ENCODE data around the gene CSRNP2. TPM values are rescaled to one million over a fixed set of nuclear protein-coding genes. Genes with fewer than 3 reads are reported as not detected.

The CSRNP2 gene
- total and polyA plus RNA-seq, 2 experiments from 2014 or later = 6.9 to 30.9 TPM

DNA sequence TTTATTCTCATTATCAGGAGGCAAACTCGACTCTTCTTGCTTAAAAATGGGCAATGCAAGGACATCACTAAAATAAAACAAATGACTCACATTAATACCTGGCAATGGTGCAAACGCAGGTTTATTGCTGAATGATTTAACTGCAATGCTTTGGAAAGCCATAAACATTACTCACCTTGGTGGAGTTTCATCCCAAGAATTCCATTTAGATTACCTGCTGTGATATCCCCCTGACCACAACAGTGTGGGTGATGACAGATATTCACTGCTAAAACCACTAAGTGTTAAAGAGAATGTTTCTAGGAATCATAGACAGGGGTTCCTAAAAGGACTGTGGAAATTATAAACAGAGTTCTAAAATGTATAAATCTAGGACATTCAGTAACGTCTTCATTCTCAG, 35.3 kb upstream of the CSRNP2 start:
- H3K9me3 Mint-ChIP-seq = no peaks in the 10 kb centered on the region
- H3K36me3 ChIP-seq (ENCODE audit: insufficient read depth) = peaks cover 9% of the 10 kb centered on the region
- 0 out of 2 replicates have a peak, but pooled peaks cover 13% of the 10 kb centered on the region for H3K79me2 ChIP-seq (replicated peaks; ENCODE audit: insufficient read depth)
- no peak overlapping the region for H3K4me3 ChIP-seq
- peaks cover 3% of the 10 kb centered on the region; the same call in 1 of the 2 replicates for H4K20me1 ChIP-seq (replicated peaks; ENCODE audit: insufficient read depth)
- no peaks in the 10 kb centered on the region for H3K4me1 Mint-ChIP-seq
- no peak overlapping the region for H2AFZ ChIP-seq
- H3K27me3 ChIP-seq (ENCODE audit: insufficient read depth) = no peaks in the 10 kb centered on the region
- no peak overlapping the region for H3K4me3 Mint-ChIP-seq
- peaks cover 35% of the 10 kb centered on the region for H3K36me3 Mint-ChIP-seq (ENCODE audit: low read depth)
- H3K4me2 ChIP-seq = no peak overlapping the region
- H3K9me2 ChIP-seq (ENCODE audit: insufficient read depth) = no peaks in the 10 kb centered on the region
- TF ChIP-seq, protein P1, sequence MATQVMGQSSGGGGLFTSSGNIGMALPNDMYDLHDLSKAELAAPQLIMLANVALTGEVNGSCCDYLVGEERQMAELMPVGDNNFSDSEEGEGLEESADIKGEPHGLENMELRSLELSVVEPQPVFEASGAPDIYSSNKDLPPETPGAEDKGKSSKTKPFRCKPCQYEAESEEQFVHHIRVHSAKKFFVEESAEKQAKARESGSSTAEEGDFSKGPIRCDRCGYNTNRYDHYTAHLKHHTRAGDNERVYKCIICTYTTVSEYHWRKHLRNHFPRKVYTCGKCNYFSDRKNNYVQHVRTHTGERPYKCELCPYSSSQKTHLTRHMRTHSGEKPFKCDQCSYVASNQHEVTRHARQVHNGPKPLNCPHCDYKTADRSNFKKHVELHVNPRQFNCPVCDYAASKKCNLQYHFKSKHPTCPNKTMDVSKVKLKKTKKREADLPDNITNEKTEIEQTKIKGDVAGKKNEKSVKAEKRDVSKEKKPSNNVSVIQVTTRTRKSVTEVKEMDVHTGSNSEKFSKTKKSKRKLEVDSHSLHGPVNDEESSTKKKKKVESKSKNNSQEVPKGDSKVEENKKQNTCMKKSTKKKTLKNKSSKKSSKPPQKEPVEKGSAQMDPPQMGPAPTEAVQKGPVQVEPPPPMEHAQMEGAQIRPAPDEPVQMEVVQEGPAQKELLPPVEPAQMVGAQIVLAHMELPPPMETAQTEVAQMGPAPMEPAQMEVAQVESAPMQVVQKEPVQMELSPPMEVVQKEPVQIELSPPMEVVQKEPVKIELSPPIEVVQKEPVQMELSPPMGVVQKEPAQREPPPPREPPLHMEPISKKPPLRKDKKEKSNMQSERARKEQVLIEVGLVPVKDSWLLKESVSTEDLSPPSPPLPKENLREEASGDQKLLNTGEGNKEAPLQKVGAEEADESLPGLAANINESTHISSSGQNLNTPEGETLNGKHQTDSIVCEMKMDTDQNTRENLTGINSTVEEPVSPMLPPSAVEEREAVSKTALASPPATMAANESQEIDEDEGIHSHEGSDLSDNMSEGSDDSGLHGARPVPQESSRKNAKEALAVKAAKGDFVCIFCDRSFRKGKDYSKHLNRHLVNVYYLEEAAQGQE (IDR thresholded peaks at IDR 0.05; ENCODE audit: unreplicated experiment) = no peak
- no peak for TF ChIP-seq CREB1 (CRISPR knock-in tag; IDR thresholded peaks at IDR 0.05; ENCODE audit: low read depth)
- TF ChIP-seq NANOG (IDR thresholded peaks at IDR 0.05; ENCODE audit: borderline replicate concordance) = no peak
- 0 out of 2 replicates have a peak overlapping the region, but pooled peaks have one; percentile 42 for H3K27ac ChIP-seq (ENCODE audit: low read depth)
- H3F3A ChIP-seq (replicated peaks; ENCODE audit: low read depth) = no peaks in the 10 kb centered on the region; the same call in 1 of the 2 replicates
- H3K27ac Mint-ChIP-seq = peak overlapping the region; percentile 31; the same call in 1 of the 2 replicates
- no peak for ATAC-seq
- no peaks in the 10 kb centered on the region for H3K4me1 ChIP-seq (ENCODE audit: insufficient read depth)
- no peak for DNase-seq (ENCODE audit: low spot score)
- H3K27me3 Mint-ChIP-seq (ENCODE audit: insufficient read depth, low read depth, poor library complexity) = no peaks in the 10 kb centered on the region

DNA sequence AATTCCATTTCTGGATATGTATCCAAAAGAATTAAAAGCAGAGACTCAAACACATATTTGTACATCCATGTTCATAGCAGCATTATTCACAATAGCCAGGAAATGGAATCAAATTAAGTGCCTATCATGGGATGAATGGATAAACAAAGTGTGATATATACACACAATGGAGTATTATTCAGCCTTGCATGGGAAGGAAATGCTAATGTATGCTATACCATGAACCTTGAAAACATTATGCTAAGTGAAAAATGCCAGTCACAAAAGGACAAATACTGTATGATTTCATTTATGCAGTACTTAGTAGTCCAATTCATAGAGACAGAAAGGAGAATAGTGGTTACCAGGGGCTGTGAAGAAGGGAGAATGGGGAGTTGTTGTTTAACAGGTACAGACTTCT, 32.1 kb upstream of the CSRNP2 start:
- H2AFZ ChIP-seq = no peak overlapping the region
- H3K9me2 ChIP-seq (ENCODE audit: insufficient read depth) = no peaks in the 10 kb centered on the region
- no peak overlapping the region for H3K27ac Mint-ChIP-seq
- no peaks in the 10 kb centered on the region; the same call in 1 of the 2 replicates for H3F3A ChIP-seq (replicated peaks; ENCODE audit: low read depth)
- peaks cover 53% of the 10 kb centered on the region for H3K36me3 Mint-ChIP-seq (ENCODE audit: low read depth)
- H3K4me1 ChIP-seq (ENCODE audit: insufficient read depth) = no peaks in the 10 kb centered on the region
- no peak for ATAC-seq
- H3K9me3 Mint-ChIP-seq = no peaks in the 10 kb centered on the region
- H3K27ac ChIP-seq (ENCODE audit: low read depth) = no peak overlapping the region
- no peak overlapping the region for H3K4me3 ChIP-seq
- H3K27me3 Mint-ChIP-seq (ENCODE audit: insufficient read depth, low read depth, poor library complexity) = peaks cover 2% of the 10 kb centered on the region
- H3K36me3 ChIP-seq (ENCODE audit: insufficient read depth) = peaks cover 15% of the 10 kb centered on the region
- no peak overlapping the region for H3K4me2 ChIP-seq
- DNase-seq (ENCODE audit: low spot score) = no peak
- peaks cover 4% of the 10 kb centered on the region; the same call in 1 of the 2 replicates for H4K20me1 ChIP-seq (replicated peaks; ENCODE audit: insufficient read depth)
- no peaks in the 10 kb centered on the region for H3K27me3 ChIP-seq (ENCODE audit: insufficient read depth)
- H3K4me3 Mint-ChIP-seq = no peak overlapping the region
- 0 out of 2 replicates have a peak, but pooled peaks cover 12% of the 10 kb centered on the region for H3K79me2 ChIP-seq (replicated peaks; ENCODE audit: insufficient read depth)
- TF ChIP-seq, protein P2, sequence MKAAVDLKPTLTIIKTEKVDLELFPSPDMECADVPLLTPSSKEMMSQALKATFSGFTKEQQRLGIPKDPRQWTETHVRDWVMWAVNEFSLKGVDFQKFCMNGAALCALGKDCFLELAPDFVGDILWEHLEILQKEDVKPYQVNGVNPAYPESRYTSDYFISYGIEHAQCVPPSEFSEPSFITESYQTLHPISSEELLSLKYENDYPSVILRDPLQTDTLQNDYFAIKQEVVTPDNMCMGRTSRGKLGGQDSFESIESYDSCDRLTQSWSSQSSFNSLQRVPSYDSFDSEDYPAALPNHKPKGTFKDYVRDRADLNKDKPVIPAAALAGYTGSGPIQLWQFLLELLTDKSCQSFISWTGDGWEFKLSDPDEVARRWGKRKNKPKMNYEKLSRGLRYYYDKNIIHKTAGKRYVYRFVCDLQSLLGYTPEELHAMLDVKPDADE (IDR thresholded peaks at IDR 0.05) = no peak
- TF ChIP-seq EZH2phosphoT487 (IDR thresholded peaks at IDR 0.05; ENCODE audit: unreplicated experiment) = no peak
- TF ChIP-seq, protein P3, sequence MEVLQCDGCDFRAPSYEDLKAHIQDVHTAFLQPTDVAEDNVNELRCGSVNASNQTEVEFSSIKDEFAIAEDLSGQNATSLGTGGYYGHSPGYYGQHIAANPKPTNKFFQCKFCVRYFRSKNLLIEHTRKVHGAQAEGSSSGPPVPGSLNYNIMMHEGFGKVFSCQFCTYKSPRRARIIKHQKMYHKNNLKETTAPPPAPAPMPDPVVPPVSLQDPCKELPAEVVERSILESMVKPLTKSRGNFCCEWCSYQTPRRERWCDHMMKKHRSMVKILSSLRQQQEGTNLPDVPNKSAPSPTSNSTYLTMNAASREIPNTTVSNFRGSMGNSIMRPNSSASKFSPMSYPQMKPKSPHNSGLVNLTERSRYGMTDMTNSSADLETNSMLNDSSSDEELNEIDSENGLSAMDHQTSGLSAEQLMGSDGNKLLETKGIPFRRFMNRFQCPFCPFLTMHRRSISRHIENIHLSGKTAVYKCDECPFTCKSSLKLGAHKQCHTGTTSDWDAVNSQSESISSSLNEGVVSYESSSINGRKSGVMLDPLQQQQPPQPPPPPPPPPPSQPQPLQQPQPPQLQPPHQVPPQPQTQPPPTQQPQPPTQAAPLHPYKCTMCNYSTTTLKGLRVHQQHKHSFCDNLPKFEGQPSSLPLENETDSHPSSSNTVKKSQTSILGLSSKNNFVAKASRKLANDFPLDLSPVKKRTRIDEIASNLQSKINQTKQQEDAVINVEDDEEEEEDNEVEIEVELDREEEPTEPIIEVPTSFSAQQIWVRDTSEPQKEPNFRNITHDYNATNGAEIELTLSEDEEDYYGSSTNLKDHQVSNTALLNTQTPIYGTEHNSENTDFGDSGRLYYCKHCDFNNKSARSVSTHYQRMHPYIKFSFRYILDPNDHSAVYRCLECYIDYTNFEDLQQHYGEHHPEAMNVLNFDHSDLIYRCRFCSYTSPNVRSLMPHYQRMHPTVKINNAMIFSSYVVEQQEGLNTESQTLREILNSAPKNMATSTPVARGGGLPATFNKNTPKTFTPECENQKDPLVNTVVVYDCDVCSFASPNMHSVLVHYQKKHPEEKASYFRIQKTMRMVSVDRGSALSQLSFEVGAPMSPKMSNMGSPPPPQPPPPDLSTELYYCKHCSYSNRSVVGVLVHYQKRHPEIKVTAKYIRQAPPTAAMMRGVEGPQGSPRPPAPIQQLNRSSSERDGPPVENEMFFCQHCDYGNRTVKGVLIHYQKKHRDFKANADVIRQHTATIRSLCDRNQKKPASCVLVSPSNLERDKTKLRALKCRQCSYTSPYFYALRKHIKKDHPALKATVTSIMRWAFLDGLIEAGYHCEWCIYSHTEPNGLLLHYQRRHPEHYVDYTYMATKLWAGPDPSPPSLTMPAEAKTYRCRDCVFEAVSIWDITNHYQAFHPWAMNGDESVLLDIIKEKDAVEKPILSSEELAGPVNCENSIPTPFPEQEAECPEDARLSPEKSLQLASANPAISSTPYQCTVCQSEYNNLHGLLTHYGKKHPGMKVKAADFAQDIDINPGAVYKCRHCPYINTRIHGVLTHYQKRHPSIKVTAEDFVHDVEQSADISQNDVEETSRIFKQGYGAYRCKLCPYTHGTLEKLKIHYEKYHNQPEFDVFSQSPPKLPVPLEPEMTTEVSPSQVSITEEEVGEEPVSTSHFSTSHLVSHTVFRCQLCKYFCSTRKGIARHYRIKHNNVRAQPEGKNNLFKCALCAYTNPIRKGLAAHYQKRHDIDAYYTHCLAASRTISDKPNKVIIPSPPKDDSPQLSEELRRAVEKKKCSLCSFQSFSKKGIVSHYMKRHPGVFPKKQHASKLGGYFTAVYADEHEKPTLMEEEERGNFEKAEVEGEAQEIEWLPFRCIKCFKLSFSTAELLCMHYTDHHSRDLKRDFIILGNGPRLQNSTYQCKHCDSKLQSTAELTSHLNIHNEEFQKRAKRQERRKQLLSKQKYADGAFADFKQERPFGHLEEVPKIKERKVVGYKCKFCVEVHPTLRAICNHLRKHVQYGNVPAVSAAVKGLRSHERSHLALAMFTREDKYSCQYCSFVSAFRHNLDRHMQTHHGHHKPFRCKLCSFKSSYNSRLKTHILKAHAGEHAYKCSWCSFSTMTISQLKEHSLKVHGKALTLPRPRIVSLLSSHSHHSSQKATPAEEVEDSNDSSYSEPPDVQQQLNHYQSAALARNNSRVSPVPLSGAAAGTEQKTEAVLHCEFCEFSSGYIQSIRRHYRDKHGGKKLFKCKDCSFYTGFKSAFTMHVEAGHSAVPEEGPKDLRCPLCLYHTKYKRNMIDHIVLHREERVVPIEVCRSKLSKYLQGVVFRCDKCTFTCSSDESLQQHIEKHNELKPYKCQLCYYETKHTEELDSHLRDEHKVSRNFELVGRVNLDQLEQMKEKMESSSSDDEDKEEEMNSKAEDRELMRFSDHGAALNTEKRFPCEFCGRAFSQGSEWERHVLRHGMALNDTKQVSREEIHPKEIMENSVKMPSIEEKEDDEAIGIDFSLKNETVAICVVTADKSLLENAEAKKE (CRISPR knock-in tag; IDR thresholded peaks at IDR 0.05) = no peak
- TF ChIP-seq, protein P4, sequence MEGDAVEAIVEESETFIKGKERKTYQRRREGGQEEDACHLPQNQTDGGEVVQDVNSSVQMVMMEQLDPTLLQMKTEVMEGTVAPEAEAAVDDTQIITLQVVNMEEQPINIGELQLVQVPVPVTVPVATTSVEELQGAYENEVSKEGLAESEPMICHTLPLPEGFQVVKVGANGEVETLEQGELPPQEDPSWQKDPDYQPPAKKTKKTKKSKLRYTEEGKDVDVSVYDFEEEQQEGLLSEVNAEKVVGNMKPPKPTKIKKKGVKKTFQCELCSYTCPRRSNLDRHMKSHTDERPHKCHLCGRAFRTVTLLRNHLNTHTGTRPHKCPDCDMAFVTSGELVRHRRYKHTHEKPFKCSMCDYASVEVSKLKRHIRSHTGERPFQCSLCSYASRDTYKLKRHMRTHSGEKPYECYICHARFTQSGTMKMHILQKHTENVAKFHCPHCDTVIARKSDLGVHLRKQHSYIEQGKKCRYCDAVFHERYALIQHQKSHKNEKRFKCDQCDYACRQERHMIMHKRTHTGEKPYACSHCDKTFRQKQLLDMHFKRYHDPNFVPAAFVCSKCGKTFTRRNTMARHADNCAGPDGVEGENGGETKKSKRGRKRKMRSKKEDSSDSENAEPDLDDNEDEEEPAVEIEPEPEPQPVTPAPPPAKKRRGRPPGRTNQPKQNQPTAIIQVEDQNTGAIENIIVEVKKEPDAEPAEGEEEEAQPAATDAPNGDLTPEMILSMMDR (conservative IDR thresholded peaks at IDR 0.05; ENCODE audit: low read depth in 2 of 2) = no peak
- no peaks in the 10 kb centered on the region for H3K4me1 Mint-ChIP-seq
